Epithelial cell of esophagus (primary cell): ENCODE results near the gene KCNMA1.

ENCODE experiments used
- DNase-seq: peaks from one replicate; pipeline ENCODE4 v3.0.0; 2010; ENCODE audit warnings: low read depth
- H3K4me3 ChIP-seq: 2 replicates; pipeline ENCODE4 v1.5.1; 2011; ENCODE audit warnings: mild to moderate bottlenecking, low read length, control low read depth
- TF ChIP-seq, protein P1 (sequence below): IDR thresholded peaks from 2 replicates; pipeline ENCODE4 v1.5.1; 2011; ENCODE audit warnings: low read depth, mild to moderate bottlenecking, low read length, control low read depth, inconsistent platforms; ENCODE audit not compliant: insufficient read depth; ENCODE audit errors: missing control alignments

The KCNMA1 gene

DNA sequence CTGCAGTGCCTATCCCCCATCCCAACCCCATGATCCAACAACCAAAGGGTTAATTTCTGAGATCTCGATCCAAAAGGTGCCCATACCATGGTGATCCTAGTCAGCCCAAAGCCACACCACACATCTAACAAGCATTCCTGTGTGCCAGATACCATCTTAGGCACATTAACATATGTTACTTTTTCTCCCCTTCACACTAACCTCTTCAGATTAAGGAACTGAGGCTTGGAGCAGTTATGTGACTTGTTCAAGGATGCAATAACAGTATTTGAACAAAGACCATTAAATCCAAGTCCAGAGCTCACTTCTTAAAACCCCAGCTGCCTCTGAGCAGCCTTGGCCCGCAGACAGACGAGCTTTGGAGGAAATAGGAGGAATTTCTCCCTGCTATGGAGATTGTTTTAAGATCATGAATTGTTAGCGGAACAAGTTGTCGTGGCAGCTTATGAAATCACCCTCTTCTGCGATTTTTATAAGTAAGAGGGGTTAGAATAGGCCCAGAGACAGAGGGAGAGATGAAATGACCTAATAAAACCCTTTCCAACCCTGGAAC is 327.2 kb downstream of the KCNMA1 start:
- no peak overlapping the region for H3K4me3 ChIP-seq
- TF ChIP-seq, protein P1, sequence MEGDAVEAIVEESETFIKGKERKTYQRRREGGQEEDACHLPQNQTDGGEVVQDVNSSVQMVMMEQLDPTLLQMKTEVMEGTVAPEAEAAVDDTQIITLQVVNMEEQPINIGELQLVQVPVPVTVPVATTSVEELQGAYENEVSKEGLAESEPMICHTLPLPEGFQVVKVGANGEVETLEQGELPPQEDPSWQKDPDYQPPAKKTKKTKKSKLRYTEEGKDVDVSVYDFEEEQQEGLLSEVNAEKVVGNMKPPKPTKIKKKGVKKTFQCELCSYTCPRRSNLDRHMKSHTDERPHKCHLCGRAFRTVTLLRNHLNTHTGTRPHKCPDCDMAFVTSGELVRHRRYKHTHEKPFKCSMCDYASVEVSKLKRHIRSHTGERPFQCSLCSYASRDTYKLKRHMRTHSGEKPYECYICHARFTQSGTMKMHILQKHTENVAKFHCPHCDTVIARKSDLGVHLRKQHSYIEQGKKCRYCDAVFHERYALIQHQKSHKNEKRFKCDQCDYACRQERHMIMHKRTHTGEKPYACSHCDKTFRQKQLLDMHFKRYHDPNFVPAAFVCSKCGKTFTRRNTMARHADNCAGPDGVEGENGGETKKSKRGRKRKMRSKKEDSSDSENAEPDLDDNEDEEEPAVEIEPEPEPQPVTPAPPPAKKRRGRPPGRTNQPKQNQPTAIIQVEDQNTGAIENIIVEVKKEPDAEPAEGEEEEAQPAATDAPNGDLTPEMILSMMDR: no peak
- no peak for DNase-seq

- H3K4me3 ChIP-seq: no peak overlapping the region
- TF ChIP-seq, protein P1: no peak
- no peak for DNase-seq
Observed at GRCh38 chr10:77309509-77309908, 328.1 kb downstream of the KCNMA1 start.

GRCh38 chr10:77309092-77309491 is 328.5 kb downstream of the KCNMA1 start:
- H3K4me3 ChIP-seq: no peak overlapping the region
- no peak for DNase-seq
- TF ChIP-seq, protein P1: no peak

DNA sequence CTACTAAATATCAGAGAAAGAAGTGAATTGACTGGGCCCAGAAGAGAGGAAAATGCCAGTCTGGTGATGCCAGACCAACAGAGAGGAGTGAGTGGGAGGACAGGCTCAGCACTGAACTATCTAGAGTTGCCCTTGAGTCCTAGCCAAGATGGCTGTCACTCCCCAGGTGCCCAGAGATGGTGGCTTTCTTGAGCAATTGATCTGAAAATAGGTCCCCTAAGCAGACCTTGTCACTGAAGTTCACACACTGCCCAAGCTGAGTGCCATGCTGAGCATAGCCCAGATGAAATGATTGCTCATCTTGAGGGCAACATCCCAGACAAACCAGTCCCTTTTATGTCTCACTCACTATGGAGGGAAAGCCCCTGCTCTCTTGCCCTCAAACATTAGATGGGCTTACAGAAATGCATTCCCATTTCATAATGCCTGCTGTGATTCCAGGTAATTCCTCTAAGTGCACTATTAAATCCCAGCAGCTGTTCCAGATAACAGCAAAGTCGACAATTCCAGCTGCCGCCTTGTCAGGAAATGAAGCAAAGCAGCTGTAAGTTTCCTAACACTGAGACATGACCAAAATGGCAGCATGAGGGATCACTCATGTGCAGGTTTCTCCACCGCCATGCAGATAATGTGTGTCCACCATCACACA is 329.4 kb downstream of the KCNMA1 start:
- no peak overlapping the region for H3K4me3 ChIP-seq
- no peak for DNase-seq
- TF ChIP-seq, protein P1: no peak

GRCh38 chr10:77306666-77307065 is 330.9 kb downstream of the KCNMA1 start:
- no peak for DNase-seq
- TF ChIP-seq, protein P1: no peak
- no peak overlapping the region for H3K4me3 ChIP-seq

DNA sequence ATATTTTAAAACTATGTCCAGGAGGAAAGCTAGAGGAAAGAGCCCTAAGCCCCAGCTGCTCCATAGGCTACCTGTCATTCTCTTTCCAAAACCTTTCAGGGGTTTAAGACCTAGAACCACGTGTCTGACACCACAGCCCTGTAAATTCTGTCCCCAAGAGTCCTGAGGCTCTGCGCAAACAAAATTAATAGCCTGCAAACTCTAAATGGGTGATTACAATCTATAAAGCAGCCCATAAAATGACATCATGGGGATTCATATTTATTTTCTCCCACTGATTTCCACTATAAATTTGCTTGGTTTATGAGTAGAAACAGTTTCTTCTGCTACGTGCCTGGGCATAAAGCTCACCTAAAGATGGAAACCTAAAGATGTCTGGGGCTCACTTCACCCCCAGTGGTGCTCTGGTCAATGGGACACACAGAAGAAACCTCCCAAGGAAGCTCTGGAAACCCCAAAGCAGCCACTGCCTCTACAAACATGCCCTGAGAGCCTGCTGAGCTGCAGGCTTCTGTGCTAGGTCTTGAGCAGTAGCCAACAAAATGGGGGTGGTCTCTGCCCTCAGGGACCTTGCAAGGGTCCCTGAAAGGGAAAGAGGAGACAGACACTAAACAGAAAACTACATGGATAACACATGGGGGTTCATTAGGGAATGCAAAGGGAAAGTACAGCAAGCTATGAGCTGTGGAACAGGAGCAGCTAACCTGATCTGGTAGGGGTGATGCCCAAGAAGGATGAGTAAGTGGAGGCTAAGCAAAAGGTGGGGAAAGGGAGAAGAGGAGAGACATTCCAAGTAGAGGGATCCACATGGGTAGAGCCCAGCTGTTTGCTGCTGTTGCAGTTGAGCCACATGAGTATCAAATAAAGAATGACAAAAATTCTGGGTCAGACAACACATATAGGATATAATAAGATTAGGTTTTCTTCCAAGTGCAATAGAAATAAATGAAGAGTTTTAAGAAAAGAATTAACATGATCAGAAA is 331.7 kb downstream of the KCNMA1 start:
- TF ChIP-seq, protein P1: no peak
- no peak for DNase-seq
- no peak overlapping the region for H3K4me3 ChIP-seq
